Effector CD8-positive, alpha-beta T cell (primary cell): Measurements from ENCODE around the gene COX7C.
"Not testable (repeated sequence)": the region's sequence is repeated elsewhere in the genome, so short reads cannot be mapped to it uniquely, and the experiment has no call there.

Experiments used
- DNase-seq: peaks from one replicate; lab custom pipeline; 2025; lab: John Stamatoyannopoulos, UW
- total RNA-seq, 4 experiments: gene quantifications; one replicate each; lab custom pipeline; 2026; lab: John Stamatoyannopoulos, UW

COX7C gene, protein sequence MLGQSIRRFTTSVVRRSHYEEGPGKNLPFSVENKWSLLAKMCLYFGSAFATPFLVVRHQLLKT
- 109 to 179 (median 126) reads per million in 4 experiments for total RNA-seq

DNA sequence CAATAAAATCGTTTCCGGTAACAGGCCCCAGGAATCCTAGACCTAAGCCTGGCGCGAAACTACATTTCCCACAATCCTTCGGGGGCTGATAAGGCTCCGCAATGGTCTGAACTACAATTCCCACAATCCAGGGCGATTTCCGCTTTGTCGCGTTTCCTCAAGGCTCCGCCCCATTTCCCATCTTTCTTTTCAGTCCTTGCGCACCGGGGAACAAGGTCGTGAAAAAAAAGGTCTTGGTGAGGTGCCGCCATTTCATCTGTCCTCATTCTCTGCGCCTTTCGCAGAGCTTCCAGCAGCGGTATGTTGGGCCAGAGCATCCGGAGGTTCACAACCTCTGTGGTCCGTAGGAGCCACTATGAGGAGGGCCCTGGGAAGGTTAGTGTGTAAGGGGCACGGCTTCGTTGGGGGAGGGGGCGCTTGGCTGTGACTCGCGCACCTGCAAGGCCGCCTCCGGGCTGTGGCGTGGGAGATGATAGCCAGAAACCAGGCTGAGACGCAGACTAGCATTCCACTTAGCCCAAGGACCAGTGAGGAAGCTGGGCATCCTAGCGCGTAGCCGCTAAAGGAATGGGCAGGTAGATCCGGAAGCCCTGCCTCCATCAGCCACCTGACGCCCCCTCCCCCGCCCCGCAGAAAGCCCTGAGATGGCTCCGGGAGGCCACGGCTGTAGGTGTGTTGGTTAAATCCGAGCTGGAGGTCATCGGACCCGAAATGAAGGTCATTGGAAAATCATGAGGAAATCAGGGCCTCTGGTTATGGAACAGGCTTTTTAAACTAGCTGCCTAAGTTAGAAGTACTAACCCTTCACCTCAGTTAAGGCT, at the start of gene COX7C:
Gene COX7C, plus strand, starts transcription at position 186 of the 821 bp plus-strand sequence. Its CDS starts 115 bp downstream, at position 301.
- DNase-seq: peak; percentile 84

- DNase-seq: not testable (repeated sequence)
Observed at GRCh38 chr5:86569522-86570426, 48.0 kb upstream of the COX7C start.

DNA sequence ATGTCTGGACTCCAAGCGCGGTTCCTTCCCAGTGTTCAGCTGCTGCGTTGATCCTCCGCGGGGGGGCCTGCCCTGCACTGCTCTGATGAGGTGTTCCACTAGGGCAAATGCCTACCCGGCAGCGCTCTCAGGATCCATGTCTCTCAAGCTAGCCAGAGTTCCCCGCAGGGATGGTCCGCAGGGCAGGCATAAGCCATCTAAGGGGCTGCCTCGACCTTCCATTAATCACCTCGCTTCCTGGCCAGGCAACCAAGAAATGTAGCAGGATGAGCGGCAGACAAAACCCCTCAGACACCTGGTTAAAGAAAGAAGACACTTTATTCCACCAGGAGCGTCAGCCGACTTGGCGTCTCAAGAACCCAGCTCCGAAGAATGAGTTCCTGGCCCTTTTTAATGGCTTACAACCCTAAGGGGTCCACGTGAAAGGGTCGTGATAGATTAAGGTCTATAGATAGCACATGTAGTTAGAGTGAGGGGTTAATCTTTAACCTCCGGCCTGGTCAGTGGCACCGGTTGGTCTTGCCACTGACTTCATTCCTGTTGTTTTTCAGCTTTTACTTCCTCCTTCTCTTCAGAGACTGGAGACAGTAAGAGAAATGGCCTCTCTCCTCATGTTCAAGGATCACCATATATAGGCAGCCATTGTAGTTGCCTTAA, 47.2 kb upstream of the COX7C start:
- DNase-seq: no peak

GRCh38 chr5:86571109-86571508, 46.6 kb upstream of the COX7C start:
- DNase-seq: not testable (repeated sequence)

DNA sequence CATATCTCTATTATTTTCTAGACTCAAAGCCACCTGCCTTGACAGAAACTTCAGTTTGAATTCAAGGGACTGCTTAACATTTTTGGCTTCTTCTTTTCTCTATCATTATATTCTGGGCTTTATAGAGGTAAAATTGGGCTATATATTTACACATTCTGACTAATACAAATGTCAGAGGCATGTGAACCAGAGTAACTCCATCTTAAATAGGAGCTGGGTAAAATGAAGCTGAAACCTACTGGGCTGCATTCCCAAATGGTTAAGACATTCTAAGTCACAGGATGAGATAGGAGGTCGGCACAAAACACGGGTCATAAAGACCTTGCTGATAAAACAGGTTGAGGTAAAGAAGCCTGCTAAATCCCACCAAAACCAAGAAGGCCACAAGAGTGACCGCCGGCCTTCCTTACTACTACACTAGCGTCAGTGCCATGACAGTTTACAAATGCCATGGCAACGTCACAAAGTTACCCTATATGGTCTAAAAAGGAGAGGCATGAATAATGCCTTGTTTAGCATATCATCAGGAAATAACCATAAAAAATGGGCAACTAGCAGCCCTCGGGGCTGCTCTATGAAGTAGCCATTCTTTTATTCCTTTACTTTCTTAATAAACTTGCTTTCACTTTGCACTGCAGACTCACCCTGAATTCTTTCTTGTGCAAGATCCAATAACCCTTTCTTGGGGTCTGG, 44.8 kb upstream of the COX7C start:
- no peak for DNase-seq

DNA sequence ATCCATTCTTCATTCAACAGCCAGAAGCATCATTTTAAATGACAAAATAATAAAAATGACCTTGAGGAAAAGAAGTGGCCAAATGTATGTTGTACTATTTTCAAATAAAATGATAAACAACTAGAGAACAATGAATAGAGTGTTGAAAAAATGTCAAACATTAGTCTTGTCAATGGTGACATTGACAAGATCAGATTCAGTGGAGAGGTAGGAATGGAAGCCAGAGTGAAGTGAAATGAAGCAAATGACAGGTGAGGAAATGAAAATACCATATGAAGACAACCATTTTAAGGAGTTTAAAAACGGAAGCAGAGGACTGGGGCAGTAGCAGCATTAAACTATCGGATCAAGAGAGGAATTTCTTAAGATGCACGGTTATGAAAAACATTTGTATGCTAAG, 38.2 kb upstream of the COX7C start:
- no peak for DNase-seq

DNA sequence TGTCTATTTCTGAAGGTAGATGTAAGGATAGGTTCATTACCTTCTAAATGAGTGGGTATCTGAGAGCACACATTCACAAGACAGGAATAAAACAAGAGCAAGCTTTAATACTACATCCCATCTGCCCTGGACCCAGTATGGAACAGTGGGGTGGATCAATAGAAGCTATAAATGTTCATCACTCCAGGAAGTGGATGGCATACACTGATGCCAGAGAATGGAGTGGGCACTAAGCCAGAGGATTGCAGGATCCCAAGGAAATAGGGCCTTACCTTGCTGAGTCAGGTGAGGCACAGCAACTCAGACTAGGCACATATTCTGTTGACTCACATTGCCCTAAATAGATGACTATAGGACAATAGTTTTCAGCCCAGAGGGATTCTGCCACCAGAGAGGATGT, 21.3 kb upstream of the COX7C start:
- no peak for DNase-seq

DNA sequence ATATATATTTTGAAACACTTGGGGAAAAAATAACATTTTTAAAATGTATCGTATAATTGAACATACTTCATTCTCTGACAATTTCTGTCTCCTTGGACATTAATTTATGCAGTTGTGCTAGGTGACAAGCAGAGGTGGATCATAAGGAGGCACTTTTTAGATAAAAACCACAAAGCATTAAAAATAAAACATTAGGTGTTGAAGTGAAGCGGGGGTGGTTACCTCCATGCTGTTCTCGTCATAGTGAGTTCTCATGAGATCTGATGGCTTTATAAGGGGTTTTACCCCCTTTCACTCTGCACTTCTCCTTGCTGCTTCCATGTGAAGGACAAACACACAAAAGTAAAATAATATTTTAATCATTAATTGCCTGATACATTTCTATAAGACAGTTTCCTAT, 11.9 kb upstream of the COX7C start:
- DNase-seq: no peak

- no peak for DNase-seq
Observed at GRCh38 chr5:86613455-86613854, 4.3 kb upstream of the COX7C start.

GRCh38 chr5:86617309-86617755, 409 bp upstream of the COX7C start:
- no peak for DNase-seq

DNA sequence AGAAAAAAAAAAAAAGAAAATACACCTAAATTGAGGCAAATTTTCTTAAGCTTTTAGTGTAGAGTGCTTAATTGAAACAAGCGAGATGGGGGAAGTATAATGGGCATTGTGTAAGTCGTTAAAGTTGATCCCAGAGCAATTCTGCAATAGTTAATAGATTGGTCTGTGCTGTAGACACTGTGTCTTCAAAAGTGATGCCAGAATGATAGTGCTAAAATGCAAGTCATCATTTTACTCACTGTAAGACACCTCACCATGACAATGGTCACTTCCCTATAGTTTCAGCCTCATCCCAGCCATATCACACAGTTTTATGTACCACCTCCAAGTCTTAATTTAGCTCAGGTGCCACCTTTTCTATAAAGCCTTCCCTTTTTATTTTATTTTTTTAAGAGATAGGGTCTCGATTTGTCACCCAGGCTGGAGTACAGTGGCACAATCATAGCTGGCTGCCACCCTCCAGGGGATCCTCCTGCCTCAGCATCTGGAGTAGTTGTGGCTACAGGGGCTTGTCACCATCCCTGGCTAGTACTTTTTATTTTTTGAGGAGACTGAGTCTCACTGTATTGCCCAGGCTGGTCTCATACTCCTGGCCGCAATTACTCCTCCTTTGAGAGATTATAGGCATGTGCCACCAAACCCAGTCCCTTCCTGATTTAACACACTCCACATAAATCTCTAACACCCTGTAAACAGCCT, 6.2 kb downstream of the COX7C start:
- DNase-seq: no peak

- no peak for DNase-seq
Observed at GRCh38 chr5:86625148-86625547, 7.4 kb downstream of the COX7C start.

DNA sequence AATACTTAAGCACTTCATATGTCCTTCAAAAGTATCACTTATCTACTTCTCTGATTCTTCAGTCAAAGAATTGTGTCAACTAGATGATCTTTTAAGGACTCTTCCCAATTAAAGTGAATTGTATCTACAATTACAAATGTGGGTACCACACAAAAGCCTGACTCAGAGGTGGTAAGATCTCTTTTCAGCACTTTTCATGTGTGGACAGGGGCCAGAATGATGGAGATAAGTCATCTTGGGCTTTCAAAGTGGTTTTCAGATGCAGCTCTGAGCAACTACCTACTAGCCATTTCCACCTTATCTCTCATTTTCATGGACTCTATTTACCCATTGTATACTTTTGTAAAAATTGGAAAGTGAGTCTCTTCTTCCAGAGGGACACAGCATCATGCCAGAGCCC, 8.4 kb downstream of the COX7C start:
- DNase-seq: no peak

- DNase-seq: no peak
Observed at GRCh38 chr5:86631165-86631564, 13.4 kb downstream of the COX7C start.

- DNase-seq: no peak
Observed at GRCh38 chr5:86640998-86641397, 23.3 kb downstream of the COX7C start.

GRCh38 chr5:86644843-86645242, 27.1 kb downstream of the COX7C start:
- no peak for DNase-seq

- DNase-seq: no peak
Observed at GRCh38 chr5:86645885-86646284, 28.1 kb downstream of the COX7C start.

DNA sequence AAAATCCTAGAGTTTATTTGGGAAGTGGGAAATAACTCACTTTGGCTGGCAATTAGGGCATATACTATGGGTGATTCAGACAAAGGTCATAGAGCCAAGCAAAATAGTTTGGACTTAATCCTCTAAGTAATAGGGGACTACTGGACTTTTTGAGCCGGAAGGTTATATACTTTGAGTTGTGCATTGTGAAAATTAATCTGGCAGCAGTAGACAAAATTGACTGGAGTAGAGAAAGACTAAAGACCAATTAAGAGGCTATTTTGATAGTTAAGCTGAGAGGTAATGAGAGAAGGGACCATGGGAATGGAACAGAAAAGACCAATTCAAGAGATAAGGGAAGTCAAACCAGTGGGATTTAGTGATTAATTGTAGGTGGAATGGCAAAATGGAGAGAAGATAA, 28.9 kb downstream of the COX7C start:
- no peak for DNase-seq

DNA sequence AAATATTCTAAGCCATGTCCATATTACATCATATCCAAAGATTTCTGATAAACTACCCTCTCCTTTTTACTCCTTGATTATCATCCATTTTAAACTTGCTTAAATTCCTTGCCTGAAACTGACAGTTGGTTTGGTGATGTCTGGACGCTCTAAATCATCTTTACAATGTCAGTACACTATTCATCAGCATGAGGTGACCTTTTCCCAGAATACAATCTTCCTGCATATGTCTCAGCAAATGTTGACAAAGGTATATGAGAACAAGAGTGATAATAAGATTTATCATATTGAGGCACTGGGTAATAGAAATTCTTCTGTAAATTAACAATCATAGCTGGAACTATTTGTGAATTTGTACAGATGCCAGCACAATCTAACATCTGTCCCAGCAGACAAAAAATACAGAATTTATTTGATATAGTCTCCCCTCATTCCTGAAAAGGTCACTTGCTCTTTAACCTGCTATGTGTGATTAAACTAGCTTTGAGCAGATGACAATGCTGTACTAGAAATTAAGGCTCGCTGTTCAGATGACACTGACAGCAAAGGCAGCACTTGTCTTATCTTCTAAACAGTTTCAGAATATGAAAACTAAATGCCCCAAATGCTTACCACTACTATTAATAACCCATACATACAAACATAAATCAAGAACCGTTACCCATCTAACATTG, 32.2 kb downstream of the COX7C start:
- DNase-seq: no peak

- DNase-seq: not testable (repeated sequence)
Observed at GRCh38 chr5:86660771-86661170, 43.0 kb downstream of the COX7C start.
